ENCODE measurements around the gene MYBBP1A.

MYBBP1A gene

DNA sequence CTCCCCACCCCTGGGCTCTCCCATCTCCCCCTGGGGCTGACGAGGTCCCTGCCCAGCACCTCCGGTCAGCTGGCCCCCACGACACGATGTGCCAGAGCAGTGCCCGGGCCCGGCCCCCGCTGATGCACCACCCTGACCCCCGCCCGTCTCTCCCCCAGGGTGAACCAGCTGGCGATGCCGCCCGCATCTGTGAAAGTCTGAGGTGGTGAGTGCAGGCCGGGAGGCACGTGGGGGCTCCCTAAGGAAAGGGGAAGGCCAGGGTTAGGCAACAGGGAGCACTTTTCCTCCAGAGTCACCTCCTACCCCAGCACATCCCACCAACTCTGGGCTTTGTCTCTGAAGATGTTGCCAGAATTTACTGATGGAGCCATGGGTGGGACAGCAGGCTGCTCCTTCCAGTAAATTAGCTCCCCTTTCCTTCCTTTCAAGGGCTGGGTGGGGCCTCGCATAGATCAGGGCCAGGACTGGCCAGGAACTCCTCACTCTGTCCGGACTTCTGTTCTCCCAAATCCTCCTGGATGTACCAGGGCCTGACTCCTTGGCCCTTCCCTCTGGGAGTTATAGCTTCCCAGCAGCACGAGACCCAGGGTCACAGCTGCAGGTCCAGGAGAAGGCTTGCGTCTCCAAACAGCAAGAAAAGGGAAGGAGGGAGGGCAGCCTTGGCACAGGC, 18.3 kb downstream of the MYBBP1A start:
- DNase-seq (ENCODE audit: low spot score), result no peak

DNA sequence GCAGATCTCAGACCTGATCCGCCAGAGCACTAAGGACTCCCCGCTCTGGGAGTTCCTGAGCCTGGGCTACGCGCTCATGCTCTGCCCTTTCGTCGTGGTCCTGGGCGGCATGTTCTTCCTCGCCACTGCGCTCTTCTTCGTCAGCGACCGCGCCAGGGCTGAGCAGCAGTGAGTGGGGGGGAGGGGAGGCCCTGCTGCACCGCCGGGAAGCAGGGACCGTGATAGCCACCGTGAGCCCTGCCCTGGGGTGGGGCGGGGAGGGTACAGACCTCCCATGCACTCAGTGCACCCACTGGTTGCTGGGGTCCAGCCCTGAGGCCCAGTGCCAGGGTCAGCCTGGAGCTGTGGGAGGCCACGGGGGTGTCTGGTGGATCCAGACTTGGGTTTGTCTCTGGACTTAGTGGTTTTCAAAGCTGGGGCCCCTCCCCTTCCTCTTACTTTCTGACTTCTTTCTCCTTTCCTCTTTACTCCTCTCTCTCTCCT, 18.9 kb downstream of the MYBBP1A start:
- DNase-seq (ENCODE audit: low spot score), result no peak

DNA sequence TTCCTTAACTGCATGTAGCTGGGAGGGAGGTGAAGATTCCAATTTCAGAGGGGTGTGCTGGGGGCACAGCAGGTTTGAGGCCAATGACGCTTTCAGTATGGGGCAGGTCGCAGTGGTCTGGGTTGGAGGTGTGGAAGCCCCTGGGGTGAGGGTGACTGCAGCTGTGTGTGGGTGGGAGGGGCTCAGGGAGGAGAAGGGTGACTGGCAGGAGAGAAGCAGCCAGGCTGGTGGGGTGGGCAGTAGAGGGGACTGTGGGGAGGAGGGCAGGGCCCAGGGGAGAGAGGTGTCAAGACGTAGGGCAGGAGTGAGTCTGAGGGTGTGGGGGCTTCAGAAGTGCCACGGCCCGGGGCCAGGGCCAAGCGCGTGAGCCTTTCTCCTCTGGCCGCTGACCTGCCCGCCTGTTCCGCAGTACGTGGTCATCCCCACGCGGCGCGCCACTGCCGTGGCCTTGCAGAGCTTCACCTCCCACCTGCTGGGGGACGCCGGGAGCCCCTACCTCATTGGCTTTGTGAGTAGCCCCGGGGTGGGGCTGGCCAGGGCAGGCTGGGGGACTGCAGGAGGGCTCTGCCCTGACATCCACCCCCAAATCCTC, 19.4 kb downstream of the MYBBP1A start:
- no peak for DNase-seq (ENCODE audit: low spot score)

DNA sequence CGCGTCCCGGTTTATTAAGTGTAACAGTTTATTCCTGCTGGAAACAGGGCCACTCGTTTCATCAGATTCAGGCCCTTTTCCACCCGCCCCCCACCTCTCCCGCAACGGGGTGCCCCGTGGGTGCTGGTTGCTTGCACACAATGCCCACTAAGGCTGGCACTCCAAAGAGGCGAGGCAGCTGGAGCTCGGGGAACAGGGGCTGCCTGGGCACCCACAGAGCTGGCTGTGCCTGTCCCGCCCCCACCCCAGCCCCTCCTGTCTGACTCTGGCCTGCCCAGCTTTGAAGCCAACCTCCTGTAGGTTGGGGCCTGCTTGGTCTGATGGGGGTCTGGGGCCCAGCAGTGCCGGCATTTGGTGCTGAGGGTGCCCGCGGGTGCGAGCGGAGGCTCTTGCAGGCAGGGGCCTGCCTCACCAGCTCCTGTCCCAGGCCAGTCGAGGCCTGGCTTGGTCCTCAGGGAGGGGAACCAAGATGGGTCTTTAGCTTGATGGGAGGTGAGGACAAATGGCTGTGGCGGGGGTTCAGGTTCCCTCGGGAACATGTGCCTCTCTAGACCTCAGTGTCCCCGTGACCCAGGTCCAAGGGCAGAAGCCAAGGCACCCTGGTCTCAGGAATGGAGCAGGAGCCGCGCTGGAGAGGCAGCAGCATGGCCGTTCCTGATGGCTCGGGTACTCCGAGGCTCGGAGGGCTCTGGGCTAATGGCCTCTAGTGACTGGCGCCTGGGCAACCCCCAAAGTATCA, 20.1 kb downstream of the MYBBP1A start:
- DNase-seq (ENCODE audit: low spot score), result peak; percentile 68

DNA sequence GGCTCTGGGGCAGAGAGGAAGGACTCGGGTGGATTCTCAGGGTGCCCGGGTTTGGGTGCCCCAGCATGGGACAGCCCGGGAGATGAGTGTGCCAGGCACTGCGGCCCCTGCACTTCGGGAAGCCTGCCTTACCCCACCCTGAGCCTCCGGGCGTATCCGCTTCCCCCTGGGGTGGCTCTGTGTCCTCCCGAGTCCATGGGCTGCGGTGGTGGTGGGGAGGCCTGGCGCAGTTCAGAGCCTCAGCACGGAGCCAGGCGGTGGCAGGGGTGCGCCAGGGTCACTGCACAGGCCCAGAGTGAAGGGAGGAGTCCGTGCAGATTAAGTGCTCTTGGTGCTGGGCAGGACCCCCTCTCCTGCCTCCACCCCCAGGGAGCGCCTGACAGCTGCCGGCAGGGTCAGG, 20.7 kb downstream of the MYBBP1A start:
- DNase-seq (ENCODE audit: low spot score), result no peak

DNA sequence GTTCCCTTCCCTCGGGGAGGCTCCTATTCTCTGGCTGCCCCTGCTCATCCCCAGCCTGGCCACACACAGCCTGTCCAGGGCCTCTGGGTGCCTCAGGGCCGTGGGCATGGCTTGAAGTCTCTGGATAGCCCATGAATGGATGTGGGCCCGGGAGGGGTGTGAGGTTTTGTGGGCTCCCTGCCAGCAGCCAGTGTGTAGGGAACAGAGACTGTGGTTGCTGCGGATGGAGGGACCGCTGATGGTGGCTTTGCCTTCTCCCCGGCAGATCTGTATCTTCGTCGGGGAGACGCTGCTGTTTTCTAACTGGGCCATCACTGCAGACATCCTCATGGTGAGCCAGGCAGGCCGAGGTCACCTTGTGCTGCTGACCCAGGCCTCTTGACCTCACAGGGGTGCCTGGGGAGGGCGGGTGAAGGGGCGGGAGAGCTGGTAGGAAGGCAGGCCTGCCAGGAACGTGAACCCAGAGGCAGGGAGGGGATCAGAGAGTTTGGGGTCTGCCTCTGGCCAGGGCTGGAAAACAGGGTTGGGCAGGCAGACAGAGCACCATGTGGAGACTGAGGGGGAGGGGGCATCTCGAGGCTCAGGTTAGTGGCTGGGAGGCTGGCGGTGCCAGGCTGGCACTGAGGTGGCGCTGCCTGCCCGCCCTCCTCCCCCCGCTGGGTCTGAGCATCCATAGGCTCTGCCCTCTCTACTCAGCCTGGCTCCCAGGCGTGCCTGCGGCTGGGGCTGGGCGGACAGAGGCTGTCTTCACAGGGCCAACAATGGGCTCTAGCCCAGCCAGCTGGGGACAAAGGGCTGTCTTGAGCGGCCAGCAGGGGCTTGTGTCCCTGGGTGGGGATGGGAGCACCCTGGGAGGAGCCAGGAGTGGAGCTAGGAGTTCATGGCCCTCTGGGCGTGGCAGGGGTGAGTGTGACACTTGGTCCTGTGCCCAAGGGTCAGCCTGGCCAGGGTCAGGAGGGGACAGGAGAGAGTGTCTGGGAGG, 21.4 kb downstream of the MYBBP1A start:
- peak; percentile 99 for DNase-seq (ENCODE audit: low spot score)

DNA sequence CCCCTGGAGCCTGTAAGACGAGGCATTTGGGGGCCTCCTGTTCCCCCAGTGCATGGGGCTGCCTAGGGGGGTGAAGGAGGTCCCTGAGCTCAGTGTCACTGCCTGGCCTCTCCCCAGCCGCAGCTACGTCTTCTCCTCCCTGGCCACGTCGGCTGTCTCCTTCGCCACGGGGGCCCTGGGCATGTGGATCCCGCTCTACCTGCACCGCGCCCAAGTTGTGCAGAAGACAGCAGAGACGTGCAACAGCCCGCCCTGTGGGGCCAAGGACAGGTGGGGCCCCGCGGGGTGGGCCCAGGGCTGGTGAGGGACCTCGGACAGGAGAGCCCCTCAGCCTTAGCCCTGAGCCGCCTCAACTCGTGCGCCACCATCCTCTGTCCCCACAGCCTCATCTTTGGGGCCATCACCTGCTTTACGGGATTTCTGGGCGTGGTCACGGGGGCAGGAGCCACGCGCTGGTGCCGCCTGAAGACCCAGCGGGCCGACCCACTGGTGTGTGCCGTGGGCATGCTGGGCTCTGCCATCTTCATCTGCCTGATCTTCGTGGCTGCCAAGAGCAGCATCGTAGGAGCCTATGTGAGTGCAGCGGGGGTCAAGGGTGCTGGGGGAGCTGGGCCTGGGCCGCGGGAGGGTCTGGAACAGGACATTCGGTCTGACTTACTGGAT, 22.2 kb downstream of the MYBBP1A start:
- no peak for DNase-seq (ENCODE audit: low spot score)

DNA sequence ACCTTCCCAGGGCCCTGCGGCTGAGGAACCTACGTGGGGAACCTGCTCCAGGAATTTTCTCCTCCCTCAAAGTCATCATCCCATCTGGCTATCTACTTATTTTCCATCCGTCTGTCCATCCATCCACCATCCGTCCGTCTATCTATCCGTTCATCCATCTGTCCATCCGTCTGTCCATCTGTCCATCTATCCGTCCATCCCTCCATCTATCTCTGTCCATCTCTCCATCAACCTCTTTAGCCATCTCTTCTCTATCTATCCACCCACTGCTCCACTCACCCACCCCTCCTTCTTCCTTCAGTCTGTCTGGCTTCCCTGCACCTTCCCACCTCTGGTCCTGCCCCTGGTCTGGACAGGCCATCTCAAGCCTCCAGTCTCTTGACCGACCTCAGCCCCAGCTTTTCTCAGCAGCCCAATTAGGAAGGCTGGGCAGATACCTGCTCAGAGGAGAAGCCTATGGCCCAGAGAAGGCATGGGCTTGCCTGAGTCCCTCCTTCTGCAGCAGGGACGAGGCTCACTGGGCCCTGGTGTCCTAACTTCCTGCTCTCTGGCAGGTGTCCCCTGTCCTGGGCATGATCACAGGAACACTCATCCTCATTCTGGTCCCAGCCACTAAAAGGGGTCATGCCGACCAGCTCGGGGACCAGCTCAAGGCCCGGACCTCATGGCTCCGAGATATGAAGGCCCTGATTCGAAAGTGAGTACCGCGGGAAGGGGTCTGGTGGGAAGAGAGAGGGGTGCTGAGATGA, 23.0 kb downstream of the MYBBP1A start:
- DNase-seq (ENCODE audit: low spot score), result no peak

DNA sequence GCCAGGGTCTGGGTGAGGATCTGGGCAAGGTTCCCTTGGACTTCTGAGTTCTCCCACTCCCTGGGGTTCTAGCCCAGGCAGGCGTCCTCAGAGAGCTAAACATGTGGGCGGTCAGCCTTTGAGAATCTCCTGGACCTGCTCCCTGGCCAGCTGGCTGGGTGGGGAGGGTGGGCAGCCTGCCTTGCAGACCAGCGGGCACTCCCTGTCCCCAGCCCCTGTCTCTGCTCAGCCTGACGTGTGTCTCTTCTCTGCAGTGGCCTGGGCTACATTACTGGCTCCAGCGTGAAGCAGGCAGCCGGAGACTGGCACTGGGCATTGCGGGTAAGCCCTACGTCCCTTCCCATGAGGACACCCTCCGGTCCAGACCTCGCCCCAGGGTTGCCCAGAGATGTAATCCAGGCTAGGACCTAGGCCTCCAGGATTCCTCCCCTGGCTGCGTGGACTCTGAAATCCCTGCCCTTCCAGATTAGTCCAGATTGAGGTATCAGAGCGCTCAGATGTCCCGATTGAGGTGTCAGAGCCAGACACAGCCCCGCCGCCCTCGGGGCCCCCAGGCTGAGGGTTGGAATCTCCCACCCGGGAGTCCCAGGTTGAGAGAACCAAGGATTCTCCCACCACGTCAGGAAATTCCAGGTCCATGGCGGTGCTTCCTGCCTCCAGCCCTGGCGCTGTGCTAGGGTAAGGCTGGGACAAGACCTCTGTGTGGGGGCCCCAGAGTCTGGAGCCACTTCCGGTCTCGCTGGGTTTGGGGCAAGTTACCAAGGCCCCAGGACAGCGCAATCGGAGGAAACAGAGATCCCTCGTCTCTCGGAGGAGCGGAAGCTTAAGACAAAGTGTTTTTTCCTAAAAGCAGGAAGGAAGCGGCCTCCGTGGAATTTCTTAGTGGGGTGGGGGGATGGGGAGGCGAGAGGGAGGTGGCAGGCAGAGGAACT, 24.1 kb downstream of the MYBBP1A start:
- DNase-seq (ENCODE audit: low spot score), result no peak

DNA sequence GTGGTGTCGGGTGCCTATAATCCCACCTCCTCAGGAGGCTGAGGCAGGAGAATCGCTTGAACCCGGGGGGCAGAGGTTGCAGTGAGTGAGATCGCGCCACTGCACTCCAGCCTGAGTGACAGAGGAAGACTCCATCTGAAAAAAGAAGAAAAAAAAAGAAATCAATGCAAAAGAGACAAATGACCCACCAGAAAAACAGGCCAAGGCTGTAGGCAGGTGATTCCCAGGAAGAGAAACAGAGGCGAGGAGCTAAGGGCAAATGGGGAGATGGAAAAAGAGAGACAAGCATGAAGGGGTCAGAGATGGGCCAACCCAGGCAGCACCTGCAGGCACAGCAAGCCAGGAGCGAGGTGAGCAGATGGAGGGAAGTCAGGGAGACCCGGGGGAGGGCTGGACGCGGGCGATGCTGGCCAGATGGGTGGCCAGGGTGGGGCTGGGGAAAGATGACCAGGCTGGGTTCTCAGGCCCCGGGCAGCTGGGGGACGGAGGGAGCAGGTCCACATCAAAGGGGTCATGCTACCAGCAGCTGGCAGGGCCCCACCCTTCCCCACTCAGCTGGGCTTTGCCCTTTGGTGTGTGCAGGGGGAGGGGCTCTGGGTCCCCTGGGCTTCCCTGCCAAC, 25.5 kb downstream of the MYBBP1A start:
- DNase-seq (ENCODE audit: low spot score), result no peak

DNA sequence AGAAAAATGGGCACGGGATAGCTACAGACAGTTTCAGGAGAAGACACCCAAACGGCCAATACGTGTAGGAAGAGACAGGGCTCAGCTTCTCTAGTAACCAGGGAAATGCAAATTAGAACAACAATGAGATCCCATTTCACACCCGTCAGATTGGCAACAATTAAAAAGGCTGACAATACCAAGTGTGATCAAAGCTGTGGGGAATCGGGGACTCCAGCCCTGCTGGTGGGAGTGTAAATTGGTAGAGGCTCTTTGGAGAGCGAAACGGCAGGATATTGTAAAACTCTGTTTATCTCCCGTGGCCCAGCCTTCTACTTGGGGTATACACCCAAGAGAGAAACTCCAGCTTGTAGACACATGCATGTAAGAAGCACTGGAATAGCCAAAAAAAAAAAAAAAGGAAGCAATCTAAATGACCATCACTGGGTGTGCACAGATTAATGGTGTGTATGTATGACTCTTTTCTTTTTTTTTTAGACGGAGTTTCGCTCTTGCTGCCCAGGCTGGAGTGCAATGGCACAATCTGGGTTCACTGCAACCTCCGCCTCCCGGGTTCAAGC, 27.5 kb downstream of the MYBBP1A start:
- no peak for DNase-seq (ENCODE audit: low spot score)

DNA sequence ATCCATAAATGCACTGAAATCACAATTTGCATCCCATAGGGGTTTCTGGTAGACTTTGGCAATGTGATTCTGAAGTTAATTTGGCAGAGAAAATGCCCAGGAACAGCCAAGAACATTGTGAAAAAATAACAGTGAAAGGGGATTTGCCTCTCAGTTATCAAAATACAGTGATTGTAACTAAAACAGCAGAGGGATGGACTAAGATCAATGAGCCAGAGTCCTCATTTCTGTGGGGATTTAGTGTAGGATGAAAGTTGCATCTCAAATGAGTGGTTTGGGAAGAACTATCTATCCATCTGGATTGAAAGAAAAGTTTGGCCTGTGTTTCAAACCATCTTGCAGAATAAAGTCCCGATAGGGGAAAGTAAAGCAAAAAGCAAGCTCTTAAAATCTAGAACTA, 28.1 kb downstream of the MYBBP1A start:
- DNase-seq (ENCODE audit: low spot score), result no peak

DNA sequence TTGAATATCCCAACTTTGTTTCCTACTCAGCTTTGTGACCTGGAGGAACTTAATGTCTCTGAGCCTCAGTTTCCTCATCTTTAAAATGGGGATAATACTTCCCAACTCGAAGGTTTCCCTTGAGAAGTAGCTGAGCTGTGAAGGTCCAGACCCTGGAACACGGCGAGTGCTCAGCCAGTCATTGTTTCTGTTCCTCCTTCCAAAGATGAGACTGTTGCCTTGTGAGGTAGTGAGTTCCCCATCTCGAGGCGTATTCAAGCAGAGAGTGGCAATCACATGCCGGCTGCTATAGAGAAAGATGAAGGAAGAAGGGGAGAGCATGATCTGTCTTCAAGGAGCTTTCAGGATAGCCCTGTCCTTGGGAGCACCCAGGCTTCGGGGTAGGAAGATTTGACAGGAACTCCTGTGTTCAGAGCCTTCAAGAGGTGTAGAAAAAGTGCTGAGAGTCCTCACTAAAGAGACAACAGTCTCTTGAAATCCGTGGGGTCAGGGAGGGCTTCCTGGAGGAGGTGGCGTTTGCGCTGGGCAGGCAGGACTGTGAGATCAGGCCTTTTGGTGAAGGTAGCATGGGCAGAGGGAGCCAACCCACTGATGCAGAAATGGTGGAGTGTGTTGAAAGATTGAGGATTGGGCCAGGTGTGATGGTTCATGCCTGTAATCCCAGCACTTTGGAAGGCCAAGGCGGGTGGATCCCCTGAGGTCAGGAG, 29.3 kb downstream of the MYBBP1A start:
- DNase-seq (ENCODE audit: low spot score), result no peak

DNA sequence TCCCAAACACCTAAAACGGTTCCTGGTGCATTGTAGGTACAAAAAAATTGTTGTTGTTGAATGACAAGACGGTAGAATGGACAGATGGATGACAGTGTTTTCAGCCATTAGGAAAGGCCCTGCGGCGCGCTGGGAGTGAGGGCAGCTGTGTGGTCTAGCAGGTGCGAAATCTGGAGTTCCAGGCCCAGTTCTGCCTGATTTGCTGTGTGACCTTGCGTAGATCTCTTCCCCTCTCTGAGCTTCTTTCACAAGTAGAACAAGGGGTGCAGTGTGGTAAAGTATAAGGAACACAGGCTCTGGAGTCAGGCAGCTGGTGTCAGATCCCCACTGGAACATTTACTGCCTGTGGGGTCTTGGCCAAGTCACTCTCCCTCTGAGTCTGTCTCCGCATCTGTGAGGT, 31.2 kb downstream of the MYBBP1A start:
- DNase-seq (ENCODE audit: low spot score), result no peak

DNA sequence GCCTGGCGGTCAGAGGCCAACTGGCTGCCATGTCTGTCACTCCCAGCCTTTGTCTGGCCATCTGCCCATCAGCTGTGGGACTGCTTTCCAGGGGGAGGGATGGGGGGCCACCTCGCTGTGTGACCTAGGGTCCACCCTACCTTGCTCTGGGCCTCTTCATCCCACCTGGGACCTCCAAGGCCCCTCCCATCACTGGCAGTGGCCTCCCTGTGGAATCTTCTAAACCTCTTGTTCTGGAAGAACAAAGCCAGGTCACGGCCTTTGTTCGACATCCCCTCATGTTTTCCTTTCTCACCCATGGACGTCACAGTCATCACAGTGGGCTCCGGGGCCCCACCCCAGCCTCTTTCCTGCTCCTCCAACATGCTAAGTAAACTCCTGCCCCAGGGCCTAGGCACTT, 32.5 kb downstream of the MYBBP1A start:
- no peak for DNase-seq (ENCODE audit: low spot score)

DNA sequence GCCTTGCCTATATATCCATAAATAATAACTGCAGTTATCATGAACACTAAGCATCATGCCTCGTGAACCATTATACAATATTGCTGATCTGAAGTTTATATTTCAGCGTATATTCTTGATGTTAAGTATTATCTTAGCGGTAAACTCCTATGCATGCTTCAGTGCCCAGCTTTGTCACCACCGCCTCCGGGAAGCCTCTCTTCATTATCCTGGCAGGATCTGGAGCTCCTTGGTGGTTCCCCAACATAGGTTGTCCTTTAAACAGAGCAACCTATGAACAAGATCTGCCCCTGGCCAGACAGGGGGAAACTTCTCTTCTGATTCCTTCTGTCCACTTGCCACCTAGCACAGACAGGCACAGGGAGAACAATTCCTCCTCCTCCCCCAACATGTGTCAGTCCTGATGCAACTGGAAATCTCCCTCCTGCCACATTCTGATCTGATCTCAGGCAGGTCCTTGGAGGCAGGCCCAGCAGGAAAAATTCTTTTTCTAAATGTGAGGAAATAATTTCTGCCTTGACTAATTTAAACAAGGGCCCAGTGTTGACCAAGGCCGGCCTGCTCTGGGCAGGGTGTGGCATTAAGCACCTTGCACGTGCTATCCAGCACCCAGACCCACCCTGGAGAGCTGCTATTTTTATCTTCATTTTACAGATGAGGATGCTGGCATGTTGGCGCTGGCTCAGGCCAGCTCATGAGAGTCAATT, 34.1 kb downstream of the MYBBP1A start:
- DNase-seq (ENCODE audit: low spot score), result no peak

DNA sequence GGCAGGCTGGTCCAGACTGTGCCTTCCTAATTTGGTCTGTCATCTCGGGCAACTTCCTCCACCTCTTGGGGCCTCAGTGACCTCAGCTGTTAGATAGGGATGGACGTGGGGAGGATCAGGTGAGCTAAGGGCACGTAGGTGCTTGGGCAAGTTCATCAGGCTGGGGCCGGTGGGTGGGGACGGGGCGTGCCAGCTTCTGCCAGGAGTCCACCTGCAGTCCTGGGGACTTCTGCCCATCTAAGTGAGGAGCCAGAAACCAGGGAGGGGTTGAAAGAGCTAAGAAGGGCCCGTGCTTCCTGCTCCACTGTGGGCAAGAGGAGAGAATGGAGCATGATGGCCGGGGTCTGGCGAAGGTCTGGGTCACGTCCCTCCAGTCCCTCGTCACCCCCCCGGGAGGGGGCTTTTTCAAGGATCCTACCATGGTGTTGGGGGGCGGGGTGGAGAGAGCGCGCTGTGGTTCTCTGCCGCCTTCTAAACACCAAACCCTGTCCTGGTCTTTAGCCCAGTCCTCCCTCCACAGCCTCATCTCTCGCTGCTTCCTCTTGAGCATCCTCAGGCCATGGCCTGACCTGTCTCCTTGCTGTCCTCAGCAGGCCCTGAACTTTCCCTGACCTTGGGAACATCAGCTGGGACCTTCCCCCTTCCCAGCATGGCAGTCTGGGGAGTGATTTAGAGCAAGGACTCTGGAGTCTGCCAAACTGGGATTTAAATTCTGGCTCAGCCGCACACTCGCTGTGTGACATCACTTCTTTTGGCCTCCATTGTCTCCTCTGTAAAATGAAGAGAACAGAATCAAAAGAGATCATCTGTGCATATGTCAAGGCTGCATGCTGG, 34.9 kb downstream of the MYBBP1A start:
- DNase-seq (ENCODE audit: low spot score), result no peak
